Bronchial epithelial cell (primary cell): ENCODE data around the gene WSCD1. TPM values are rescaled to one million over a fixed set of nuclear protein-coding genes. Genes with fewer than 3 reads are reported as not detected.

ENCODE experiments used
- DNase-seq: peaks from one replicate; pipeline ENCODE4 v3.0.0-alpha.2; 2010; ENCODE audit warnings: low read depth
- FAIRE-seq: peaks from 2 replicates; lab custom pipeline; 2011; peaks lifted over from hg19 to GRCh38; lab: Jason Lieb, UNC
- H3K27me3 ChIP-seq: 2 replicates; pipeline ENCODE4 v1.5.1; 2011; ENCODE audit warnings: low read length; ENCODE audit not compliant: control insufficient read depth, insufficient read depth
- H3K36me3 ChIP-seq: 2 replicates; pipeline ENCODE4 v1.5.1; 2011; ENCODE audit warnings: low read length; ENCODE audit not compliant: control insufficient read depth, insufficient read depth
- H3K4me3 ChIP-seq: 2 replicates; pipeline ENCODE4 v1.5.1; 2011; ENCODE audit warnings: mild to moderate bottlenecking, low read depth, low read length, control low read depth
- CTCF ChIP-seq: IDR thresholded peaks from 2 replicates; pipeline ENCODE4 v1.5.1; 2011; ENCODE audit warnings: mild to moderate bottlenecking, moderate library complexity, low read length, control low read depth, inconsistent platforms; ENCODE audit not compliant: insufficient read depth, severe bottlenecking
- total RNA-seq: library from RNA; depleted of rRNA; stranded (reverse); fragments of >200 nt; gene quantifications from 2 replicates; pipeline ENCODE4 v1.2.1, GENCODE V29; 2014

WSCD1 gene
- total RNA-seq, 1 donor from 2014 or later = 0.26 TPM

GRCh38 chr17:6099492-6099891, 29.3 kb downstream of the WSCD1 start:
- no peaks in the 10 kb centered on the region for H3K36me3 ChIP-seq
- no peak for DNase-seq
- TF ChIP-seq CTCF = no peak
- no peaks in the 10 kb centered on the region for H3K27me3 ChIP-seq
- no peak overlapping the region for H3K4me3 ChIP-seq
- FAIRE-seq = no peak

GRCh38 chr17:6100146-6100545, 30.0 kb downstream of the WSCD1 start:
- FAIRE-seq = no peak
- Histone ChIP-seq H3K4me3 (no peak overlapping the region), H3K27me3 (no peaks in the 10 kb centered on the region), H3K36me3 (no peaks in the 10 kb centered on the region)
- DNase-seq = no peak
- no peak for TF ChIP-seq CTCF

GRCh38 chr17:6100891-6101500, 30.8 kb downstream of the WSCD1 start:
- FAIRE-seq (no peak), DNase-seq (no peak)
- TF ChIP-seq CTCF = no peak
- H3K36me3 ChIP-seq = no peaks in the 10 kb centered on the region
- no peaks in the 10 kb centered on the region for H3K27me3 ChIP-seq
- H3K4me3 ChIP-seq = no peak overlapping the region

GRCh38 chr17:6101706-6102105, 31.5 kb downstream of the WSCD1 start:
- Histone ChIP-seq H3K27me3 (no peaks in the 10 kb centered on the region), H3K36me3 (no peaks in the 10 kb centered on the region), H3K4me3 (no peak overlapping the region)
- no peak for FAIRE-seq
- DNase-seq = no peak
- TF ChIP-seq CTCF = no peak

- FAIRE-seq (no peak), DNase-seq (no peak)
- Histone ChIP-seq H3K27me3 (no peaks in the 10 kb centered on the region), H3K4me3 (no peak overlapping the region), H3K36me3 (no peaks in the 10 kb centered on the region)
- TF ChIP-seq CTCF = no peak
These were observed 32.4 kb downstream of the WSCD1 start for GRCh38 chr17:6102615-6103014.

GRCh38 chr17:6104956-6105648, 34.9 kb downstream of the WSCD1 start:
- Histone ChIP-seq H3K27me3 (no peaks in the 10 kb centered on the region), H3K36me3 (no peaks in the 10 kb centered on the region), H3K4me3 (no peak overlapping the region)
- TF ChIP-seq CTCF = no peak
- DNase-seq (no peak), FAIRE-seq (no peak)
